Germinal center (tissue), 1 donor: ENCODE measurements around the gene PTRHD1.

ENCODE experiments used
- DNase-seq: peaks from one replicate; pipeline ENCODE4 v3.0.0; 2012; ENCODE audit warnings: mixed read lengths, low spot score

PTRHD1 gene

GRCh38 chr2:24830351-24830750, 37.2 kb upstream of the PTRHD1 start:
- no peak for DNase-seq

- DNase-seq = no peak
Observed at GRCh38 chr2:24828238-24828996, 35.2 kb upstream of the PTRHD1 start.

GRCh38 chr2:24827321-24828237, 34.4 kb upstream of the PTRHD1 start:
- peak; percentile 86 for DNase-seq

- no peak for DNase-seq
Observed at GRCh38 chr2:24826773-24827145, 33.6 kb upstream of the PTRHD1 start.

- no peak for DNase-seq
Observed at GRCh38 chr2:24825883-24826772, 32.9 kb upstream of the PTRHD1 start.

GRCh38 chr2:24824966-24825882, 32.0 kb upstream of the PTRHD1 start:
- peak; percentile 51 for DNase-seq

- no peak for DNase-seq
Observed at GRCh38 chr2:24824071-24824588, 30.9 kb upstream of the PTRHD1 start.

GRCh38 chr2:24822049-24822706, 29.0 kb upstream of the PTRHD1 start:
- no peak for DNase-seq

- no peak for DNase-seq
Observed at GRCh38 chr2:24821433-24821891, 28.3 kb upstream of the PTRHD1 start.

GRCh38 chr2:24820598-24821432, 27.6 kb upstream of the PTRHD1 start:
- no peak for DNase-seq

- DNase-seq = no peak
Observed at GRCh38 chr2:24820175-24820513, 27.0 kb upstream of the PTRHD1 start.

- no peak for DNase-seq
Observed at GRCh38 chr2:24819442-24820174, 26.4 kb upstream of the PTRHD1 start.

GRCh38 chr2:24818721-24819167, 25.6 kb upstream of the PTRHD1 start:
- DNase-seq = no peak

GRCh38 chr2:24816884-24817283, 23.7 kb upstream of the PTRHD1 start:
- no peak for DNase-seq

- no peak for DNase-seq
Observed at GRCh38 chr2:24816404-24816803, 23.2 kb upstream of the PTRHD1 start.

- no peak for DNase-seq
Observed at GRCh38 chr2:24815171-24815570, 22.0 kb upstream of the PTRHD1 start.

GRCh38 chr2:24814516-24814915, 21.3 kb upstream of the PTRHD1 start:
- no peak for DNase-seq

GRCh38 chr2:24813691-24814137, 20.5 kb upstream of the PTRHD1 start:
- no peak for DNase-seq
